HG02938 (cell line): ENCODE measurements around the gene IQCK.
"Not testable (repeated sequence)": the region's sequence is repeated elsewhere in the genome, so short reads cannot be mapped to it uniquely, and the experiment has no call there.

Source experiments
- ATAC-seq: cut with Tn5 transposase; IDR thresholded peaks from one replicate; pipeline ENCODE4 v1.9.1; 2021; ENCODE audit warnings: mild to moderate bottlenecking, moderate library complexity; ENCODE audit not compliant: unreplicated experiment

Gene IQCK

DNA sequence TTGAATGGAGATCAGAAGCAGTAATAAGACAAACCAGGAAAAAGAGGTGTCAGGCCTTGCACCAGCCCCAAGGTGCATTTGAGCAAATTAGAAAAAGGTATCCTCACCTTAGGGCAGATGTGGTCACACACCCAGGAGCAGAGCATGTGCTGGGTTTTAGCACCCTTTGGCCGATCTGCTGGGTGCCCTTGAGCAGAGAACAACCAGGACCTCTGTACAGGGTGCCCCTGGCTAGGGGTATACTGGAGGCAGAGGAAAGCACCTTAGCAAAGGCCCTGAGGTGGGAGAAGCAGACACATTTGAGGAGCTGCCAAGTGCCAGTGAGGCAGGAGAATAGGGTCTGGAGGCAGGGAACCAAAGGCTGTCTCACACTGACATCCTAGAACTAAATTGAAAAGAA lies 67.0 kb downstream of the IQCK start:
- no peak for ATAC-seq

DNA sequence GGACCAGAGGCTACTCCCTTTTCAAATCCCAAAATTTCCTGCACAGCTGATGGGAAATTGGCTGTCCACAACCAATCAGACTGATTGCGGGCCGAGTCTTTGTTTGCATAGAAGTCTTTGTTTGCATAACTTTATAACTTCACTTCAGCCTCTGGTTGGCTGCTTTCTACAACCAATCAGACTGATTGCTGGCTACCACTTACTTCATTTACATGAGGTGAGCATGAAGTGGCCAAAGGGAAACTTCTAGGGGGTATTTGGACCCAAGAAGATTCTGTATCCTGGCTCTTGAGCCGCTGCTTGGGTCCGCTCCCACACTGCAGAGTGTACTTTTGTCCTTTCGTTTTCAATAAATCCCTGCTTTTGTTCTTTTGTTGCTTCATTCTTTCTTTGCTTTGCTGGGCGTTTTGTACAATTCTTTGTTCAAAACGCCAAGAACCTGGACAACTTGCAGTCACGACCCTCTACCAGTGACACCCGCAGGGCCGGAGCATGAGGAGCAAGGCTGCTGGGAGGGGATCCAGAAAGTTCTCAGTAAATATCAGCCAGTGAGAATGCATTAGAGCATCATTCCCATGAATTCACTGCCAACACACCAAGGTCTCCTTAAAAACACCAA lies 67.5 kb downstream of the IQCK start:
- ATAC-seq, result no peak

DNA sequence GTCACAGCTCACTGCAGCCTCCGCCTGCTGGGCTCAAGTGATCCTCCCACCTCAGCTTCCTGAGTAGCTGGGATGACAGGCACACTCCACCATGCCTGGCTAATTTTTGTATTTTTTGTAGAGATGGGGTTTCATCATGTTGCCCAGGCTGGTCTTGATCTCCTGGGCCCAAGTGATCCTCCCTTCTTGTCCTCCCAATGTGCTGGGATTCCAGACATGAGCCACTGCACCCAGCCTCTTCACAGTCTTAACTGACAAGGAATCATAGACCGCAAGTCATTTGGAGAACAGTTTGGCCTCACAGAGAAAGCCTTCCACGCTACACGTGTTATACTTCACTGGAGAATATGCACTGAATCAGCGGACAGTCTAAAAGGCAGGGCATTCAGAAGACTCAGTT lies 83.3 kb downstream of the IQCK start:
- not testable (repeated sequence) for ATAC-seq

DNA sequence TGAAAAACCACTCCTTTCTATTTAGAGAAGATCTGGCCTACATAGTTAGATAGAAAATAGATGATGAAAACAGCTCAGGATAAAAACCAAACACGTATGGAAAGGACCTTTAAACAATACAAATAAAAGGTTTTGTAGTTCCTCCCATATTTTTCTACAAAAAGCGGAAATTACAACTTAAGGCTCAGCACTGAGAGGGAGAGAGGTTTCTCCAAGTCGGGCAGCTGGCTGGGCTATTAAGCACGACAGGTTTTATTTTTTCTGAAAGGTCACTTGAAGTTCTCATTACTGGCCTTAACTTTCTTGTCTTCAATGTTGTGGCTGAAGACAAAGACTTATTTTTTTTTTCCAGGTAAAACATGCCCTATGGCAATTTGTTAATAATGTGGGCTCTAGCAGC lies 83.8 kb downstream of the IQCK start:
- ATAC-seq, result not testable (repeated sequence)

DNA sequence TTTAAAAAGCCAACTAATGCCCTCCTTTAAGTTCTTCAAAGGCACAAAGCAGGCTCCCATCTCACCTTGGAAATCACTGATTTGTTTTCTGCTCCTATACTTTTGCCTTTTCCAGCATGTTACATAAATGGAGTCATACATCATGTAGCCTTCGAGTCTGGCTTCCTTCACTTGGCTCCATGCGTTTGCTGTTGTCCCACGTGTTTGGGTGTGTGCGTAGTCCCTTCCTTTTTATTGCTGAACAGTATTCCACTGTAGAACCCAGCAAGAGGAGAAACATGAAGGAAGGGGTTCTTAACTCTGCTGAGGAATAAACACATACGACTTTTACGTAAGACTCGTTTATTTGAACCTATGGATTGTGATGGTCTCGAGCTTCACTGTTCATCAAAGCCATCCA lies 84.5 kb downstream of the IQCK start:
- ATAC-seq, result no peak

DNA sequence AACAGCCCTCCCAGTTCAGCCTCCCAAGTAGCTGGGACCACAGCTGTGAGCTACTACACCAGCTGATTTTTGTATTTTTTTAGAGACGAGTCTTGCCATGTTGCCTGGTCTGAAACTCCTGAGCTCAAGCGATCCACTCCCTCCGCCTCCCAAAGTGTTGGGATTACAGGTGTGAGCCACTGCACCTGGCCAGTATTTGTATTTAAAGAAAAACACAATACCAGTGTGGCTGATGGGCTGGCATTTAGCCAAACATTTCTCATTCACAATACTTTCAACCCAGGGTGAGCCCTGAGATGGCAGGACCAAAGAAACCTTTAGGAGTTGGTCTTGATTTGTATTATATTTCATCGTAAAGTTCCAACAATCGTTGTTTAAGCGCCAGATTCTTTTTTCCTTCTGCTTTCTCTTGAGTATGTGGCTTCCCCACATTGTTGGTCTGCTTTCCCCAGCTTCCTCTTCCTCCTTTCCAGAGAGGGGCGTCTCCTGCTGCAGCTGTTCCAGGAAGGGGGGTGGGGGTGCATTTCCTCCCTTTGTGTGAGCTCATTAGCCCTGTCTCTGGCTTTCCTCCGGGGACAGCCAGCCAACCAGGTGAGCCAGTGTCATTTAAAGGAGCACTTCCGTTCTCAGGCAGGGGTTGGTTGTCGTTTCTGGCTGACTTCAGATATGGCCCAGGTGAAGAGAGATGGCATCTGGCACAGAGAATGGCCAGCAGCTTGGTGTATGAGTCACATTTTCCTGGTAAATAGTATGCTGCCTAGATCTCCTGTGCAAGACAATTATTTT lies 86.7 kb downstream of the IQCK start:
- no peak for ATAC-seq

DNA sequence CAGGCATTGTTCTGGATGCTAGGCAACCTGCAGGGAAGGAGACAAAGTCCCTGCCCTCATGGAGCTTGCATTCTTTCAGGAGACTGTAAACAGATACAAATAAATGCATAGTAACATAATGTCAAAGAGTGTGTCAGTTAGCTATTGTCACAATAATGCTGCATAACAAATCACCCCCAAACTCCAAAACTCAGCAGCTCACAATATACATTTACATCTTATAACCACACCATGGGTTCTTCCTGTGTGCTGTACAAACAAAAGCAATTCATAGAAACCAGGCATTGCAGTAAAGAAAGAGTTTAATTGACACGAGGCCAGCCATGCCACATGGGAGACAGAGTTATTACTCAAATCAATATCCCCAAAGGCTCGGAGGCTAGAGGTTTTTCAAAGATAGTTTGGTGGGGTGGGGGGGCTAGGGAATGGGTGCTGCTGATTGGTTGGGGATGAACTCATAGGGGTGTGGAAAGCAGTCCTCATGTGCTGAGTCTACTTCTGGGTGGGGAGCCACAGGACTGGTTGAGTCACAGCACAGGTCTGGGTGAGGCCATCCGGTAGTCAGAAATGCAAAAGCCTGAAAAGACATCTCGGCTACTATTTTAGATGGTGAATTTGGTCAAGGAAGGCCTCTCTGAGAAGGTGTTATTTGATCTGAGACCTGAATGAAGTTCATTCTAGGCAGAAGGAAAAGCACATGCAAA lies 87.5 kb downstream of the IQCK start:
- no peak for ATAC-seq

DNA sequence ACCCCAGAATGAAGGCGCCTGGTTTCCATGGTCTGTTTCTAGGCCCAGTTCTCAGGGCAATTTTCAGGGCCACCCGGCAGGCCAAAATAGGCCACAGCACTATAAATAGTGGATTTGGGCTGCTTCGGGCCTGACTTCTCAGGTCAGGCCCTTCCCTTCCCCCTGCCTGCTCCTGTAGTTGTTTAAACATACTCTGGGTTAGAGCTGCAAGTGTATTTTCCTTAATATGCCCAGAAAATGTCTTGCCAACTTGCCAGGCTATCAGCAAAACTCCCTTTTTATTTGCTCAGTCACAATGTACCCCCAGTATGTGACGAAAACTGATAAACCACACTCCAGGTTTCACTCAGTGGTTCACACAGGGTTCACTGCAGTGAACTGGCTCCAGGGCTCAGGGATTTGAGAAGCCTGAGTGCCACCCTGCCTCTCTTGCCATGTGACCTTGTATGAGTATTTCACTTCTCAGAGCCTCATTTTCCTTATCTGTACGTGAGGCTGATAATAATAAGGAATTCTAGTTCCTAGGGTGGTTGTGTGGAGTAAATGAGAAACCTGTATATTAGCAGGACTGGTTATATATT lies 90.1 kb downstream of the IQCK start:
- ATAC-seq, result no peak

DNA sequence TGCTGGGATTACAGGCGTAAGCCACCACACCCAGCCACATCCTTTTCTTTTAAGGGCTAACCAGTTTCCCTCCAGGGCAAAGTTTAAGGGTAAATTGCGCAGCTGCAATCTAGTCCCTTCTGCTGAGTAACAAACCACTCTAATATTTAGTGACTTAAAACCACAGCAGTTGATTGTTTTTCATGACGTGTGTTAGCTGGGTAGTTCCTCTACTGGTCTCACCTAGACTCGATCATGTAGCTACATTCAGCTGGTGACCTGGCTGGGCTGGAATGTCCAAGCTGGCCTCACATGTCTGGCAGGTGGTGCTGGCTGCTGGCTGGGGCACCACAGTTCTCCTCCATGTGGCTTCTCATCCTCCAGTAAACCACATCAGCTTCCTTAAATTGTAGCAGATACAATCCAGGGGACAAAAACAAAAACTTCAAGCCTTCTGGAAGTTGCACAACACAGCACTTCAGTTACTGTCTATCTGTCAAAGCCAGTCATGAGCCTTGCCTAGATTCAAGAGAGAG lies 91.1 kb downstream of the IQCK start:
- no peak for ATAC-seq

DNA sequence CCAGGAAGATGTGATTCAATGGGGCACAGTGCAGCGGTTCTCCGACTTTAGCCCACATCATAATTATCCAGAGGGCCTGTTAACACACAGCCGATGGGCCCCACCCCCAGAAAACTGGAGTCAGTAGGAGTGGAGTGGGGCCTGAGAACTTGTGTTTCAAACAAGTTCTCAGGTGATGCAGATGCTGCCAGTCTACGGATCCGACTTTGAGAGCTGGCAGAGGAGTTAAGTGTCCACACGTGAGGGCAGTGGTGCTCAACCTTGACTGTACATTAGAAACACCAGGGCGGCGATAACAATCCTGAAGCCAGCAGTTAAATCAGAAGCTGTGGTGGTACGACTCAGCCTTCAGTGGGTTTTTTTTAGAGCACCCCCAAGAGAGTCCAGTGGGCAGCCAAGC lies 91.6 kb downstream of the IQCK start:
- no peak for ATAC-seq

DNA sequence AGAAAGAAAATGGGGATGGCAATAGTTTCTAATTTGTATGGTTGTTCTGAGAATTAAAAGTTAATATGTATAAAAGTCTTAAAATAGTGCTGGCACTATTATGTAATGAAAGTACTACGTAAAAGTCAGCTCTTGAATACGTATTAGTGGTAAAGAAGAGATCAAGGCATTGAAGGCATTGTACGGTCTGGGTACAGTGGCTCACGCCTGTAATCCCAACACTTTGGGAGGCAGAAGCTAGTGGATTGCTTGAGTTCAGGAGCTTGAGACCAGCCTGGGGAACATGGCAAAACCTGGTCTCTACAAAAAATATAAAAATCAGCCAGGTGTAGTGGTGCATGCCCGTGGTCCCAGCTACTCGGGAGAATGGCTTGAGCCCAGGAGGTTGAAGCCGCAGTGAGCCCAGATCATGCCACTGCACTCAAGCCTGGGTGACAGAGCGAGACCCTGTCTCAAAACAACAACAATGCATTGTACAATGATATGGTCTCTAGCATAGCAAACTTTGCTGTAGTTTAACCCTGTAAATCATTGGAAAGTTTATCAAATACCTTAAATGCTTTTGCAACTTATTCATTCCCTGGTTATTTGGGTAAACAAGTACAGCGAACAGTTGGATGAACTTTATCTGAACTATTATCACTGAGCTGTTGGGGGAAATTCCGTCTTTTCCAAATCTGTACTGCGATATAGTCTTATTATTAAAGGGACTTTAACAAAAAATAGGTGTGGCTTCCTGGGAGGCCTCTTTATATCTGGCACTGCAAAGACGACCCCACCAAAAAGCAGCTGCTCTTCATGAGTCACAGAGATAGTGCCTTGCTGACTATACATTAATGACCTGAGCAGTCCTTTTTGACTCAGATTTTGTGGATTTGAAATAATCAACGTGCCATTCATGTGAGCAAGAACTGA lies 93.0 kb downstream of the IQCK start:
- ATAC-seq, result no peak

DNA sequence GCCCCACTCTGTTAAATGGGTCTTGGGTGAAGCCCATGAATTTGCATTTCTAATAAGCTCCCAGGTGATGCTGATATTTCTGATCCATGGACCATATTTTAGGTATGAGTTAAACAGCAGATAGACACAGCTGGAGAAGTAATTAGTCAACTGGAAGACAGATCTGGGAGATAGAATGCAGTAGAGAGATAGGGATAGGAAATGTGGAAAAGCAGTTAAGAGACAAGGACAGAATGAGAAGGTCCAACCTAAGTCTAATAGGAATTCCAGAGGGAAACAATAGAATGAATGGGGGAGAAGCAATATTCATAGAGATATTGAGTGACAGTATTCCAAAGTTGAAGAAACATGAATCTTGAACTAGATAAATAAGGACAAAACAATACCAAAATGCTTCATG lies 94.9 kb downstream of the IQCK start:
- no peak for ATAC-seq

DNA sequence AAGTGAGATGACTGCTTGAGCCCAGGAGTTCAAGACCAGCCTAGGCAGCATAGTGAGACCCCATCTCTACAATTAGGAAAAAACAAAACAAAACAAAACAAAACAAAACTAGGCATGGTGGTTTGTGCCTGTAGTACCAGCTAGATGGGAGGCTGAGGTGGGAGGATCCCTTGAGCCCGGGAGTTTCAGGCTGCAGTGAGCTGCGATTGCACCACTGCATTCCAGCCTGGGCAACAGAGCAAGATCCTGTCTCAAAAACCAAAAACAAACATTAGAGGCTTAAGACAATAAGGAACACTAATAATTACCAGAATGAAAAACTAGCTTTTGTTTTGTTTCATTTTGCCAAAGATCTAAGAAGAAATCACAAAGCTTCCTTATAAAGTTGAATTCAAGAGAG lies 97.3 kb downstream of the IQCK start:
- no peak for ATAC-seq

DNA sequence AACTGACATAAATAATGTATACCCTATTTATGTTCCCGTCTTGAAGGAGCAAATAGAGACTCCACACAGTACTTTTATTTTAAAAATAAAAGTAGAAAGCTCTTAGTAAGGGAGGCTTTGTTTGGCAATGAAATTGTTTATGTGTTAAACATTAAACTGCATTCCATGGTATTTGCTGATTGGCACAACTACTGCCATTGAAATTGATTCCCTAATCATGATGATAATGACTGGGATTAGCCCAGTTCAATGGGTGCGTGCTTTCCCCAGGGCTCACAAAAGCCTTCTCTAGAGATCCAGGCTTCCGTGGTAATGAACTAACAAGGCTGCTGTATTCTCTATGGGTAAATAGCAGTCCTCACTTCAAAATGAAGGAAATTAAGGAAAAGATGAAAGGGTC lies 99.1 kb downstream of the IQCK start:
- ATAC-seq, result no peak

DNA sequence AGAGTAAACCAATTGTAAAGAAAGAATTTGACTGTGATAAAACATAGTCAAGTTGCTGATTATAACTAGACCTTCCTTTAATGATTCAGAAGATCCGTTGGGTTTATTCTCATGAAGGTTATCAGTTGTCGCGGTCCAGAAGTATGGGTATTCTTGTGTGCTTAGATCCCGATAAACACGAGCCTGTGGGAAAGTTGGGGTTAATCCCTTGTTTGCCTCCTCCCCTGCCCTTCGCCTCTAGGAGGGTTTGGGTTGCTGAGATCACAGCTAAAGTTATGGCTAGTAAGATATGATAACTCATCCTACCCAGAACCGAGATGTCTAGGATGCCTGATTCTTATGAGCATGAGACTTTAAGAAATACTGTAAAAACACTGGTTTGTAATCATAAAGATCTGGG lies 99.8 kb downstream of the IQCK start:
- no peak for ATAC-seq

DNA sequence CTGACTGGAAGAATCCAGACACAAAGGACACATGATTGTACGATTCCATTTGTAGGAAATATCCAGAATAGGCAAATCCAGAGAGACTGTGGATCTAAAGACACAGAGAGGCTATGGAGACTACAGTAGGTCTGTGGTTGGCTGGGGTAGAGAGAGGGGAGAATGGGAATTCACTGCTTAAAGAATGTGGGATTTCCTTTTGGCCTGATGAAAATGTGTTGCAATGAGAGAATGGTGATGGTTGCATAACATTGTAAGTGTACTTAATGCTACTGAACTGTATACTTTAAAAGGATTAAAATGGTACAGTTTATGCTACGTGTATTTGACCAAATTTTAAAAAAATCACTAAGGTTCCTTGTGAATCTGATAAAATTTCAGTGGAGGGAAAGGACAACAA lies 104.5 kb downstream of the IQCK start:
- no peak for ATAC-seq

DNA sequence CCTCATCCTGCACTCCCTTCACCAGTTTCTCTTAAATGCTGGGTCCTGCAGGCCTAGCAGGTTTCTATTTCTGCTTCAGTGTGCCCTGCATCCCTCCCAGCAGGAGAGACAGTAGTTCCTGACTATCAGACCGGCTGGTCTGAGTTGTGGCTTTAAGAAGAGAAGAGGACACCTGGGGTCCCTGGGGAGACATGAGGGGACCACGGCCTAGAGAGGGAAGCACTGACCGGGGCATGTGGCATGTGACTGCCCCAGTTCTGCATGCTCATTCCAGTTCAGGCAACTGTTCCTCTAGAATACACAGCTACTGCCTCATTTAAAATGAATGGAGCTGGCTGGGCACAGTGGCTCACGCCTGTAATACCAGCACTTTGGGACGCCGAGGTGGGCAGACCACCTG lies 105.3 kb downstream of the IQCK start:
- no peak for ATAC-seq

DNA sequence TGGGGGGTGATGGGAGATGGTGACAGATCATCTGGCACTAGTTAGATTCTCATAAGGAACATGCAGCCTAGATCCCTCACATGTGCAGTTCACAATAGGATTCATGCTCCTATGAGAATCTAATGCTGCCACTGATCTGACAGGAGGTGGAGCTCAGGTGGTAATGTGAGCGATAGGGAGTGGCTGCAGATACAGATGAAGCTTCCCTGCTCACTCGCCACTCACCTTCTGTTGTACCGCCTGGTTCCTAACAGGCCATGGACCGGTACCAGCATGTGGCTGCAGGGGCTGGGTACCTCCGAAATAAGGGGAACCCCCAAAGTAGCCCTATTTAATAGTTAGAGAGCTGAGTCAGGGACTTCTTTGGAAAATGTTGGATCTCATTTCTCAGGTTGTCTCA lies 106.1 kb downstream of the IQCK start:
- no peak for ATAC-seq

DNA sequence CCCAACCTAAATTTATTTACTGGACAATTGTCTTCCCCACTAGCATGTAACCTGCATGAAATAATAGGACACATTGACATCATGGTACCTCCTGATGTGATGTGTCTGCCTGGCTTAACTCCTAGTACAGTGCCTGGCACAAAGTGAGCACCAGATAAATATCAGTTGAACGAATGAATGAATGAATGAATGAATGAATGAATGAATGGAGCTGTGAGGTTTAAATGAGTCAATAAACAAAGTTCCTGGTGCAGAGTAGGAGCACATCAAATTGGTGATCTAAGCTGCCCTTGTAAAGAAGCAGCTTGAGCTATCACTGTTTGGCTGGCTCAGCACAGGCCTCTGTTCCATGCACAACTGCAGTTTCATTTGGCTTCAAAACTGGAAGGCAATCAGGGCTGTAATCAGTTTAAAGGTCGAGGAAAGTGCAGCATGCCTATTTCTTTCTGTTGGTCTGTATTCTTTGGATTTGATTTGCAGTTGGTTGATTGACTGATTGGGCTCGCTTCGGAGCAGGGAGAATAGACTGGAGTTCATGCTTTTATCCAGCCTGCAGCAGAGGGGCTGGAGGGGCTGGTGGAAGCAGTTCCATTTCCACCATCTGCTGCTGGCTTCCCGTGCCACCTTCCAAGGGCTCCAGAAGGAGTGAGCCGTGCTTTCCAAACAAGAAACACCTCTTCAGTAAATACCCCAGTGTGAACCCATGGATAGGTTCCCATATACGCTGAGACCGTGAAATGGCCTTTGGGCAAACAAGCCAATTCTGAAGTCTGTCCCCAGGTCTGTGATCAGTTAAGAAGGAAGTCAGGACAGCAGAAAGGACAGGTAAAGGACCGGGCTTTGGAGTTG lies 112.0 kb downstream of the IQCK start:
- no peak for ATAC-seq
